GM18870 (cell line): Measurements from ENCODE around the gene TNFRSF1A.

ENCODE experiments used
- ATAC-seq: cut with Tn5 transposase; IDR thresholded peaks from one replicate; pipeline ENCODE4 v1.9.1; 2021; ENCODE audit warnings: moderate library complexity; ENCODE audit not compliant: unreplicated experiment

TNFRSF1A gene

DNA sequence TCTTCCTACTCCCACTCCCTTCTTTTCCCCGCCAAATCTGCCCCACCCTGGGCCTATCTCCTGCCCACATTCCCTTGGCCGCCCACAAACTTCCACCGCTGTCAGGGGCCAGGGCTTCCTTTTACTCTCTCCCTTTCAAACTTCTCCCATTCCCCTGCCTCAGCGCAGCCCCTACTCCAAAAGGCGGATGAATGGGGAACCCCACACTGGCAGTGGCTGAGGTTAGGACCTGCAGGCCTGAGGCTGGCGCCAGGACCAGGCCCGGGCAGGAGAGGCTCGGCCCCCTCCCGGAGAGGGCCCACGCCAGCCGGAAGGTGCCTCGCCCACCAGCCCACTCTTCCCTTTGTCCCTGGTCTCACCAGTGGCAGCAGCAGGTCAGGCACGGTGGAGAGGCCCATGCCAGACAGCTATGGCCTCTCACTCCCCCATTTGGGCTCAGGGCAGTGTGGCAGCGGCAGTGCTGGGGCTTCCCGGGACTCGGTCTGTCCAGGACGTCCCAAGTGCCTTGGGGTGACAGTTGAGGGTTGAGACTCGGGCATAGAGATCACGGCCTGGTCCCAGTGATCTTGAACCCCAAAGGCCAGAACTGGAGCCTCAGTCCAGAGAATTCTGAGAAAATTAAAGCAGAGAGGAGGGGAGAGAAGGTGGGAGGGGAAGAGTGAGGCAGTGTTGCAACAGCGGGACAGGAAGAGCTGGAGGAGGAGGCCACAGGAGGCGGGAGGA lies at the start of gene TNFRSF1A:
TNFRSF1A (minus strand) TSS at position 660 of the 723 bp plus-strand sequence; CDS start at position 398, 262 bp downstream.
- ATAC-seq, result no peak

DNA sequence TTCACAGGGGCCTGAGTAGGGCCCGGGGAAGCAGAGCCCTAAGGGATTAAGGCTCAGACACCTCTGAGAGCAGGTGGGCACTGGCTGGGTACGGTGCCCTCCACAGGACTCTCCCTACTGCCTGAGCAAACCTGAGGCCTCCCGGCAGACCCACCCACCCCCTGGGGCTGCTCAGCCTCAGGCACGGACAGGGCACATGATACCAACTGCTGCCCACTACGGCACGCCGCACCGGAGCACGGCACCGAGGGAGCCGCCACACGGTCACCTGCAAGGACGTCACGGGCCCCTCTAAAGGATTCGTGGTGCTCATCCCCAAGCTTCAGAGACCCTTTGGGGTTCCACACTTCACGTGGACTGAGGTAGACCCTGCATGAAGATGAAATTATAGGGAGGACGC lies 49.1 kb upstream of the TNFRSF1A start:
- no peak for ATAC-seq

DNA sequence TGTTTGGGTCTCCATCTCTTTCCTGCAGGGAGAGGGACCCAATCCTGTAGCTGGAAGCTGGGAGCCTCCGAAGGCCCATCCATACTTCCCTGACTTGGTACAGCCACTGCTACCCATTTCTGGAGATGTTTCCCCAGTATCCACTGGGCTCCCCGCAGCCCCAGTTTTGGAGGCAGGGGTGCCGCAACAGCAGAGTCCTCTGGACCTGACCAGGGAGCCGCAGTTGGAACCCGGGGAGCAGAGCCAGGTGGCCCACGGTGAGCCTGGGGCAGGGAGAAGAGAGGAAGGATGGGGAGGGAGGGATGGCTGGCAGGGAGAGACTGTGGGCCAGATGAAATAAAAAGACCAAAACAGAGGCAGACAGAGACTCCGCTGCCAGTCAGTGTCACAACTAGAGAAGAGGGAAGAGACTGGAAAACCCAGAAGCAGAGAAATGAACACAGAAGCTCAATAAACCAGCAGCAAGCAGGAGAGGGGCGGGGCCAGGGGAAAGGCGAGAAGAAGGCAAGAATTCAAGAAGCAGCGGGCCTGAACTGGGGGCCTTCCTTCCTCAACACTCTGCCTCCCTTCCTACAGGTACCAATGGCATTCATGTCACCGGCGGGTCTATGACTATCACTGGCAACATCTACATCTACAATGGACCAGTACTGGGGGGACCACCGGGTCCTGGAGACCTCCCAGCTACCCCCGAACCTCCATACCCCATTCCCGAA lies 48.4 kb upstream of the TNFRSF1A start:
- ATAC-seq, result no peak

DNA sequence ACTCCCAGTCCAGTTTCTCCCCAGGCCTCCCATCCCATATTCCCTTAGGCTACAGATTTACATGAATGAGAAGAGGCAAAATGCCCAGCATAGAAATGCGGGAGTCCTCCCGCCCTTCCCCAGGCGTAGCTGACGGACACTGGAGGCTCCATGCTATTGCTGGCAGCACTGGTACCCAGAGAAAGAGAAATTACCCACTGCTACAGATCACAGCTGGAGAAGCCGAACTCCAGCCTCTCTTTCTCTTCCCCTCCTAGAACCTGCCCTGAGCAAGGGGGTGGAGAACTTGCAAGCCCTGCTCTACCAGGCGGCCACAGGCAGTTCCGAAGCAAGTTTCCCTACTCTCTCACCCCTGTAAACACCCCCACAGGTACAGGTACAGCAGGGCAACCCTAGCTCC lies 45.7 kb upstream of the TNFRSF1A start:
- ATAC-seq, result no peak

DNA sequence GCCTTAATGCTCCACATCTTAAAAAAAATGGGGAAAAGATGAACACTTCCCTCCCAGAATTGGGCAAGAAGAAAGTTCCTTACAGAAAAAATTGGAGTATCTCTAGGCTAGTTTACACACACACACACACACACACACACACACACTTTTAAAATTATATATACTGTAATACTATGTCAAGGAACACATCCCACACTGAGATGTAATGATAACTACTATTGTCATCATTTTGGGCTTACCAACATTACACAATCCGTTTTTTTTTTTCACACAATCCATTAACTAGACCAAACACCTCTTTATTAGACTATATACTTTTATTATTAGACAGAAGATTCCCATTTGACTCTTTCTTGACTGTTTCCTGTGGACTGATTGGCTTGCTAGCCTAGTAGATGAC lies 44.6 kb upstream of the TNFRSF1A start:
- ATAC-seq, result no peak

DNA sequence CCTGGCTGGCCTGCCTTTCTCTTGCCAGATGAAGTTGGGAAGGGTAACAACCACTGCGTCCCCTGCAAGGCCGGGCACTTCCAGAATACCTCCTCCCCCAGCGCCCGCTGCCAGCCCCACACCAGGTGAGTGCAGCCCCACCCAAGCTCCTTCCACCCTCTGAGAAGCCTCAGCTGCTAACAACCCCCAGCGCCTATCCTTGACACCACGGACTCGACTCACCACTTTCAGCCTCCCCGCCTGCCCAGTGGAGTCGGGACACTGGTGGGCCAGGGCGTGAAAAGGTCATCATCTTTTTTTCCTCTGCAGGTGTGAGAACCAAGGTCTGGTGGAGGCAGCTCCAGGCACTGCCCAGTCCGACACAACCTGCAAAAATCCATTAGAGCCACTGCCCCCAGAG lies 44.2 kb upstream of the TNFRSF1A start:
- ATAC-seq, result no peak

DNA sequence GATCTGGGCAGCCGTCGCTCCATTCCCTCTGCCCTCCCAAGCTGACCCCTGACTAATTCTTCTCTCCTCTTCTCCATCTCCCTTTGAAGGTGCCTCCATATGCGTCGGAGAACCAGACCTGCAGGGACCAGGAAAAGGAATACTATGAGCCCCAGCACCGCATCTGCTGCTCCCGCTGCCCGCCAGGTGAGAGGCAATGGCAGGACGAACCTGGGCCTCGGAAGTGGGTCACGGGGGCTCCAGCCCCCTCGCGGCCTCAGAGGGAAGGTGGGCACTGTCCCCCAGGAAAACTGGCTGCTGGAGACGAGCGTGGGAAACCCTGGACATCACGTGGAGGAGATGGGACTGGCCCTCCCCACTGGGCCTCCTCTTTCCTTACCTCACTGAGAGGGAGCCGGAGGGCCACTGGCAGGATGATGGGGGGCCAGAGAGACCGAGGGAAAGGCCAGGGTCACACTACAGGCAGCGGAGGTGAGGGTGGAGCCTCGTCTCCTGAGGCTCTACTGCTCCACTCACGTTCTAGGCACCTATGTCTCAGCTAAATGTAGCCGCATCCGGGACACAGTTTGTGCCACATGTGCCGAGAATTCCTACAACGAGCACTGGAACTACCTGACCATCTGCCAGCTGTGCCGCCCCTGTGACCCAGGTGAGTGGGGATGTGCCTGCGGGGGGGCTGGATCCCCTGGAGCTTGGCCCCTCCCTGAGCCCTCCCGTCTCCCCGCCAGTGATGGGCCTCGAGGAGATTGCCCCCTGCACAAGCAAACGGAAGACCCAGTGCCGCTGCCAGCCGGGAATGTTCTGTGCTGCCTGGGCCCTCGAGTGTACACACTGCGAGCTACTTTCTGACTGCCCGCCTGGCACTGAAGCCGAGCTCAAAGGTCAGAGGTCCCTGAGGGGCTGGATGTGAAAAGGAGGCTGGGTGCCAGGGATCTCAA lies 42.9 kb upstream of the TNFRSF1A start:
- ATAC-seq, result no peak

DNA sequence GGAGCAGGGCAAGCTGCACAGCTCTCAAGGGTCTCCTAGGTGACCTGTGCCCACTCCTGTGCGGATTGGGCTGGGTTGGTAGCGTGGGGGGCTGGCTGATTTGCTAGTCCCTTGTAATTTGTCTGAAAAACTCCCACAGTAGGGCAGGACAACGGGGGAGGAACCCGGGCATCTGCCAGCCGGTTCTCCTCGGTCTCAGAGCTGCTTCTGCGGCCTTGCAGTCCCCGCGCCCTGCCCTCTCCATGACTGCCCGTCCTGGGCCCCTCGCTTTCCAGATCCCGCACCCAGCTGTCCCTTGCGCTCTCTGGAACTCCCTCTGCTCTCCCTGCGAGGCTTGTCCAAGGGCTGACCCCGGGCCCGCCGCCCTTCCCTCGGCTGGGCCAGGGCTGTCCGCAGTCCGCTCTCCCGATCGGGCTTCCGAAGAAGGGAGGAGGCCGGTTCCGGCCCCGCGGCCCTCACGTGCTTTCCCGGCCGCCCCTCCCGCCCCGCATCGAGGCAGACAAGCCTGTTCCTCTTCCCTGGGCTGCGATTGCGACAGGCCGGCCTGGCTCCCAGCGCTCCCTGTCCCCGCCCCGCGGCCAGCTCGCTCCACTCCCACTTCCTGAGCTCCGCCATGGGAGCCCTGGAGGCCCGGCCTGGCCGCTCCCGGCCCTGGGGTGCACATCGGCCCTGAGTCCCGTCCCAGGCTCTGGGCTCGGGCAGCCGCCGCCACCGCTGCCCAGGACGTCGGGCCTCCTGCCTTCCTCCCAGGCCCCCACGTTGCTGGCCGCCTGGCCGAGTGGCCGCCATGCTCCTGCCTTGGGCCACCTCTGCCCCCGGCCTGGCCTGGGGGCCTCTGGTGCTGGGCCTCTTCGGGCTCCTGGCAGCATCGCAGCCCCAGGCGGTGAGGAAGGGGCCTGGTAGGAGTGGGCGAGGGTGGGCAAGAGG lies 42.0 kb upstream of the TNFRSF1A start, which contains the start of gene LTBR:
LTBR (plus strand) TSS at position 591 of the 927 bp plus-strand sequence; CDS start at position 788, 197 bp downstream.
- ATAC-seq, result no peak

DNA sequence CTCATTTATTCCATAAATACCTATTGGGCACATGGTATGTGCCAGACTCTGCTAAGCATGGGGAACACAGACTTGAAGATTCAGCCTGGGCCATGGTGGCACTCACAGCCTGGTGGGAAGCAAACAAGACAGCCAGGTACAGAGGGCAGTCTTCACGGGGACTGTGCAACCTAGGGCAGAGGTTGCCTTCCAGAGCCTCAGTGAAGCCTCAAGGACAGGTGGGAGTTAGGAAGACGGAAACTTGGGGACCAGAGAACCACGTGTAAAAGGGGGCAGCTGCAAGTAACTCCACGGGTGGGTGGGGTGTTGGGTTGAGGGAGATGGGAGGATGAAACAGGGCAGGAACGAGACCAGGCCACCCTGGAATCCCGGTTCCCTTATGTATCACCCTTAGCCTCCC lies 41.1 kb upstream of the TNFRSF1A start:
- no peak for ATAC-seq

DNA sequence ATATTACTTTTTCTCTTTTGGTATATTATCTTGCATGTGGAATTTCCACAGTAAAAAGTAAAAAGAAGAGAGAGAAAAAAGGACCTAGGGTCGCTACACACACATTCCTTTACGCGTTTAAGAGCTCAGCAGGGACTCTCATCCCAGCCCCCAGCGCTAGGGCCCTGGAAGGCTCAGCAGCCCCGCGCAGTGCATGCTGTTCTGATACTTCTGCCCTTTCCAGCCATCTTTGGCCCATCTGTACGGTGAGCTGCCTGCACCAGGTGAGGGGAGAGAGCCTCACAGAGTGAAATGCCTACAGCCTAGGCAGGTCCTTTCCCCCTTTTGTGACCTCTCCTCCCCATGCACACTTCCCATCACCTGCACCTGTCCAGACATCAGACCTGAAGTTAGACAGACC lies 40.5 kb upstream of the TNFRSF1A start:
- no peak for ATAC-seq

DNA sequence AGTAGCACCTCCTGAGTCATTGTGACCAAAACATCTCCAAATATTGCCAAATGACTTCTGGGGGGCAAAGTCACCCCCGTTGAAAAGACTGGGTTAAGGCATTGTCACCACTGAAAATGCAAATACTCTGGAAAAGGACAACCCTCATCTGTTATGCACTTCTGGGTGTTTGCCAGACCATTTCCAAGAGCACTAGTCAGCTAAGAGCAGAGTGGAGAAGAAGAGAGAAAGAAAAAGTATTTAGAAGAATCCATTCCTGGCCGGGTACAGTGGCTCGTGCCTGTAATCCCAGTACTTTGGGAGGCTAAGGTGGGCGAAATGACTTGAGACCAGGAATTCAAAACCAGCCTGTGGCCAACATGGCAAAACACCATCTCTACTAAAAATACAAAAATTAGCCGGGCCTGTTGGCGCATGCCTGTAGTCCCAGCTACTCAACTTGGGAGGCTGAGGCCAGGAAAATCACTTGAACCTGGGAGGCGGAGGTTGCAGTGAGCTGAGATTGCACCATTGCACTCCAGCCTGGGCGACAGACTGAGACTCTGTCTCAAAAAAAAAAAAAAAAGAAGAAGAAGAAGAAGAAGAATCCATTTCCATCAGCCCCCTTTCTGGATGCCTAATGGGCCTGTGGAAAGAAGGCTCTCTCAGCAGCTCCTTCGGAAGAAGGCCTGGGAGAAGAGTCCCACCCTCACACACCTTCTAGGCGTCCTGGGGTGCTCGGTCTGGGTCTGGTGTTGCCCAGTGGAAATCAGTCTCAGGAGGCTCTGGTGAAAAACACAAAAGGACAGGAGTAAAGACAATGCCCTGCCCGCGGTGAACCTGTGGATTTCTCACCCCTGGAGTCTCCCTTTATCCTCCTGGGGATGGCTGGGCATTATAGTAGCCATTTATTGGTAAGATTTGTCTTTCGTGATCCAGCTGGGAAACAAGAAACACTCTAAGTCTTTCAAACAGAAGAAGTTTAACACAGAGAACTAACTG lies 38.6 kb upstream of the TNFRSF1A start:
- ATAC-seq, result no peak

DNA sequence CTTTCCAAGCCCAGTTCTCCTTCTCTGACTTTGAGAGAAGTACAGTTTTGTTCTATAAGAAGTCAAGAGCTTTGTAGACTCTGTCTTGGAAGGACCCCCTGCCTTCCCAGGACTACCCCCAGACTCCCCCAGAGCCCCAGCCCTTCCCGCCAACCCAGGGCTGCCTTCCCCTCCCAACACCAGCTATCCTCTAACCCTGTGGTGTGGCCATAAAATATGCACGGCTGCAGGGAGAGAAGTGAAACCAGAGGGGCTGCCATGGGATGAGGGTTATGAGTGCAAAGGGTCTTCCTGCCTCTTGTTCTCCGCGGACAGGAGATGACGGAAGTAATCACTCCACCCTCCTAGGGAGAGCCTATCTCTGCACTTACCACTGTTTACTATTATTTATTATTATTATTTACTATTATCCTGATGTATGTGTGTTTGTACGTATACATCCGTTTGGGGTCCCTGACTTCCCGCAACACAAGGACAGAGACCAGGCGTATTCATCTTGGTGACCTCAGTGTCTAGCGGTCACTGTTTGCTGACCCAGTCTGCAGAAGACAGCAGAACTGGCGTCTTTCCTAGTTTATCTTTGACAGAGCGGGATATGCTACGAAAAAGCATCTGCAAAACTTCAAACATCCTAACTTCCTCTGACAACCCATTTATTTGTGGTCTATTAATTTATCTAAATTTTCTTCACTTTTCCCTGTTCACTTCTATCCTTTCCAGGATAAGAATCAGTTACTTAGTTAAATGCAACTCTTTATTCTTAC lies 37.0 kb upstream of the TNFRSF1A start:
- ATAC-seq, result no peak

DNA sequence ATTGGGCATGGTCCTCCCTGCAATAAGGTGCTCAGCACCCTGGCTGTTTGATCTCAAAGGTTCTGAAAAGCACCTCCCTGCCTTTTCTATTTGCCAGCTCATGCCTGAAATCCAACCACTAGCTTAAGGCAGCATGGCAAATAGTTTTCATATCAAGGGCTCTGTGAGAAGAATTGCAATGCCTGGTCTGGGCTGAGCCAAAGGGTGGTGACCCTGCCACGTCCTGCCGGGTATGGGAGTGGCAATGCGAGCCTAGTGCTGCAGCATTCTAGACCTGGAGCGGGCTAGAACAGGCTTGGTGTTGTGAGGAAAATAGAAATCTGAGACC lies 35.8 kb upstream of the TNFRSF1A start:
- no peak for ATAC-seq

DNA sequence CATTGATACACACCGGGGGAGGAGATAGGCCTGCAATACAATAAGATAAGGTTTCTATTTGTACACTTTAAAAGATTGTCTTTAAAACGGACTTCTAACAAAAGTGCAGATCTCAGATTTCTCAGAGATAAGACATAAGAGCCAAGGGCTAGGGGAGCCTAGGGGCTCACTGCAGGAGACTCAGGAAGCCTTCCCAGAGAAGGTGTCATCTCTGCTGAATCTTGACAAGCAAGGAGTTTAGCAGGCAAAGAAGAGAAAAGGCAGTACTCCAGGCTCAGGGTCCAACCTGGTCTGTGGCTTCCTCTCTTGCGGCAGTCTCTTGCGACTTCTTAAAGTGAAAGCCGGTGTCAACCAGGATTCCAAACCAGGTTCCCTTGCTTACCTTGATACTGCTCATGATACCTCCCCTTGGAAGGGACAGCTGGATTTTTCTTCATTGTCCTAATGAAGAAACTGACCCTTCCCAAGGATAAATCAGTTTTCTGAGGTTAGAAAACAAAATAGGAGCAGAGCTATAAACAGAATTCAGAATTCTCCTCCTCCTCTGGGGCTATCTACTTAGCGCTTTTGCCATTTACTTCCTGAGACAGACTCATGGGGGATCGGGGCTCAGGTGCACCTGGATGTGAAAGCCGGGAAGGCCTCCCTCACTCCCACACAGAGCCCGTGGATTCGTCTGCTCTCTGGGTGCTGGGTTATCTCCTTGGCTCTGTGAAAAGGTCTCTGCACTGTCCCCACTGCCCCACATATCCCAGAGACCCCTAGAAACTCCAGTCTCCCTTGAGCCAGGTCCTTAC lies 35.2 kb upstream of the TNFRSF1A start:
- no peak for ATAC-seq

DNA sequence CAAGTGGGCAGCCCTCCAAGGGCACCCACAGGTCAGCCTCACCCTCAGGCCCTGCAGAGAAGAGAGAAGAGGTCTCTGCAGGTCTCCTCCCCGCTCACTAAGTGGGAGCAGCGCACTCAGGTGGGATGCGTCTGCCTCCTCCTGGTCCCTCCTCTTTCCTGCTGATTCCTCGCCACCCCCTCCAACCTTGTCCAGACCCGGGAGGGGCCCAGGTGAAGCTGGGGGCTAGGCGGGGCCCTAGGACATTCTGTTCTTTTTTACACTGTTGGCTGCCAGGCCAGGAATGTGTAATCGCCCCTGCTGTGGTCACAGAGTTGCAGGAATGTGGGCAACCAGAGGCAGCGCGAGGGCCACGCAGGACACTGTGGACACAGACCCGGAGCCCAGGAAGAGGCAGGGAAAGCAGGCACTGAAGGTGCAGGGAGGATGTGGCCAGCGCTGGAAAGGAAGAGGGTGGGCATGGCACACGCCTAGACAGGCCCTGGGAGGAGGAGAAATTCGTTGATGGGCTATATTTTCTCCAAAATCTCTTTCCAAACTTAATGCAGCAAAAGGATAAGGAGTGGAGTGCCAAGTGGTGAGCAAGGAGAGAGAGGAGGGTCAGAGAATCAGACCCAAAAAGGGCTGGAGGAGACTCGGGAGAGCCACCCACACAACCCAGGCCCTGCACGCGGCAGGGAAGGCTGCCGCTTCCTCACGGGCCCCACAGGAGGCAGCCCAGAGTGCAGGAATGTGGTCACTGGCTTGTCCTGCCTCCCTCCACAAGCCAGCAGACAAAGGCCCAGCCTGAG lies 34.4 kb upstream of the TNFRSF1A start:
- ATAC-seq, result no peak

DNA sequence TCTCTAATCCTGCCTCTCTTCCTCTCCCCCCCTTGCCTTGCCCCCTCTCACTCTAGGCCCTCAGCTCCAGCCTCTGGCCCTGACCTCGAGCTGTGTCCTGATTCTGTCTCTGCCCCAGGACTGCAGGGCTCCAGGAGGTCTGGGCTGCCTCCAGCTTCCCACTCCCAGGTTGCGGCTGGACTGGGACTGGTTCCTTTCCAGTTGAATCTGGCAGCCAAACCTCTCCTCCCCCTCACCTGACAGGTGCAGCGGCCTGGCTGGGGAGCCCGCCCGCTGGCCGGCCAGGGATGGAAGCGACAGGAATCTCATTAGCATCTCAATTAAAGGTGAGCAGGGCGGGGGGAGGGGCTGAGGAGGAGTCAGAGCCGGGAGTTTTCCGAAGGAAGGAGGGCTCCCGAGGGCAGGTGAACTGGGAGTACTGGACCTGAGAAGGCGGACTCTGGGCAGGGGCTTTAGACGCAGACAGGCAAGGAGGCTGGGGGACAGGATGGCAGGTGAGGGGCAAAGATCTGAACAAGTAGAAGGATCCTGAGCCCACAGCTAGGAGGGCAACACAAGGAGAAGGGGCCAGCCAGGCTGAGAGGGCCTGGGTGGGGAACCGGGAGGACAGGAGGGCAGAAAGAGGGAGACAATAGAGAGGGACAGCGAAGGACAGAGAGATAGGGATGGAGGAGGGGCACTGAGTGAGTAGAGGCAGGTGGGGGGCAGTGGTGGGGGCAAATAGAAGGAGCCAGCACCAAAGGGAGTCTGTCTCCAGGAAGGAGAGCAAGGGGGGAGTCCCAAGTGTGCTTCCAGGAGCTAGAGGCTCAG lies 33.6 kb upstream of the TNFRSF1A start, which contains the start of gene SCNN1A:
SCNN1A (minus strand) TSS at position 295 of the 810 bp plus-strand sequence. CDS start 780 bp downstream, outside the sequence.
- ATAC-seq, result no peak
